Liver (tissue), 9 donors: ENCODE data around the gene PLXNA2. TPM values are rescaled to one million over a fixed set of nuclear protein-coding genes. Genes with fewer than 3 reads are reported as not detected.
A peak's percentile ranks its signal among the peaks of the same experiment; 100 is the strongest.

Experiments used
- DNase-seq: peaks from one replicate; pipeline ENCODE4 v3.0.0-alpha.2; 2017; ENCODE audit warnings: low spot score
- H3K27ac ChIP-seq, 2 donors: one replicate each; pipeline ENCODE4 v1.7.0; 2013; ENCODE audit warnings: inconsistent platforms in 2 of 2, low read length in 2 of 2, control low read depth in 1 of 2, low read depth in 1 of 2, mild to moderate bottlenecking in 1 of 2
- H3K27me3 ChIP-seq, 4 donors: one replicate each; pipeline versions ENCODE4 v1.6.1 to v1.7.0; 2013; ENCODE audit warnings: low read length in 3 of 4, inconsistent platforms in 1 of 4, mild to moderate bottlenecking in 1 of 4, moderate library complexity in 1 of 4; ENCODE audit not compliant: control insufficient read depth in 4 of 4, insufficient read depth in 4 of 4
- H3K36me3 ChIP-seq, 4 donors: one replicate each; pipeline versions ENCODE4 v1.6.1 to v1.7.0; 2013; ENCODE audit warnings: low read length in 3 of 4, mild to moderate bottlenecking in 3 of 4, low read depth in 1 of 4, moderate library complexity in 1 of 4; ENCODE audit not compliant: control insufficient read depth in 4 of 4, insufficient read depth in 3 of 4
- H3K4me1 ChIP-seq, 4 donors: one replicate each; pipeline versions ENCODE4 v1.6.1 to v1.7.0; 2013; ENCODE audit warnings: low read length in 3 of 4, mild to moderate bottlenecking in 3 of 4, moderate library complexity in 1 of 4; ENCODE audit not compliant: control insufficient read depth in 4 of 4, insufficient read depth in 4 of 4
- H3K4me3 ChIP-seq, 3 donors: one replicate each; pipeline versions ENCODE4 v1.6.1 to v1.7.0; 2013; ENCODE audit warnings: low read length in 3 of 3, control low read depth in 1 of 3, low read depth in 1 of 3, mild to moderate bottlenecking in 1 of 3
- H3K9ac ChIP-seq, 2 donors: one replicate each; pipeline ENCODE4 v1.7.0; 2013; ENCODE audit warnings: low read length in 2 of 2, mild to moderate bottlenecking in 2 of 2, moderate library complexity in 2 of 2, control low read depth in 1 of 2, low read depth in 1 of 2
- H3K9me3 ChIP-seq, 4 donors: one replicate each; pipeline versions ENCODE4 v1.6.1 to v1.7.0; 2013; ENCODE audit warnings: low read length in 3 of 4; ENCODE audit not compliant: control insufficient read depth in 4 of 4
- ATF3 ChIP-seq: IDR thresholded peaks from 2 replicates; pipeline ENCODE4 v1.6.1; 2016; ENCODE audit warnings: antibody characterized with exemption
- CTCF ChIP-seq: fragments of 150-350 bp; IDR thresholded peaks from 2 replicates; pipeline ENCODE4 v1.5.1; 2017; ENCODE audit warnings: improper control_type of control experiment, low read depth, low read length; ENCODE audit not compliant: missing input control
- EGR1 ChIP-seq, 2 donors: IDR thresholded peaks; 2 replicates each; pipeline ENCODE4 v1.6.1; 2016 to 2018; ENCODE audit warnings: antibody characterized with exemption in 2 of 2, low read depth in 2 of 2
- FOXA1 ChIP-seq: IDR thresholded peaks from 2 replicates; pipeline ENCODE4 v1.6.1; 2016; ENCODE audit warnings: antibody characterized with exemption
- FOXA2 ChIP-seq: IDR thresholded peaks from 2 replicates; pipeline ENCODE4 v1.6.1; 2016; ENCODE audit warnings: antibody characterized with exemption
- GABPA ChIP-seq, 2 donors: IDR thresholded peaks in 1 of 2; conservative IDR thresholded peaks in 1 of 2; 2 replicates each; pipeline ENCODE4 v1.6.1; 2016; ENCODE audit warnings: antibody characterized with exemption in 2 of 2, mild to moderate bottlenecking in 1 of 2, moderate library complexity in 1 of 2
- HNF4A ChIP-seq, 2 donors: conservative IDR thresholded peaks; 2 replicates each; pipeline ENCODE4 v1.6.1; 2016; ENCODE audit warnings: antibody characterized with exemption in 2 of 2, mild to moderate bottlenecking in 2 of 2
- HNF4G ChIP-seq: IDR thresholded peaks from 2 replicates; pipeline ENCODE4 v1.6.1; 2016; ENCODE audit warnings: antibody characterized with exemption
- JUND ChIP-seq, 2 donors: IDR thresholded peaks; 2 replicates each; pipeline ENCODE4 v1.6.1; 2016; ENCODE audit warnings: antibody characterized with exemption in 2 of 2
- NR2F2 ChIP-seq: IDR thresholded peaks from 2 replicates; pipeline ENCODE4 v1.6.1; 2016; ENCODE audit warnings: antibody characterized with exemption
- RAD21 ChIP-seq, 2 donors: IDR thresholded peaks; 2 replicates each; pipeline ENCODE4 v1.6.1; 2016; ENCODE audit warnings: antibody characterized with exemption in 2 of 2, mild to moderate bottlenecking in 2 of 2
- RXRA ChIP-seq, 2 donors: IDR thresholded peaks; 2 replicates each; pipeline ENCODE4 v1.6.1; 2017 to 2018; ENCODE audit warnings: antibody characterized with exemption in 2 of 2, mild to moderate bottlenecking in 1 of 2
- SP1 ChIP-seq: IDR thresholded peaks from 2 replicates; pipeline ENCODE4 v1.6.1; 2018; ENCODE audit warnings: antibody characterized with exemption, mild to moderate bottlenecking
- TAF1 ChIP-seq: conservative IDR thresholded peaks from 2 replicates; pipeline ENCODE4 v1.6.1; 2016; ENCODE audit warnings: antibody characterized with exemption, mild to moderate bottlenecking
- YY1 ChIP-seq: IDR thresholded peaks from 2 replicates; pipeline ENCODE4 v1.6.1; 2016; ENCODE audit warnings: antibody characterized with exemption, mild to moderate bottlenecking
- ZBTB33 ChIP-seq: IDR thresholded peaks from 2 replicates; pipeline ENCODE4 v1.6.1; 2016; ENCODE audit warnings: antibody characterized with exemption
- WGBS: extraction: QIAGEN DNeasy Blood & Tissue Kit; methylation state at CpG from one replicate; pipeline ENCODE4 v1.1.7; 2013; 5-methylcytosine and 5-hydroxymethylcytosine counted together
- polyA plus RNA-seq, 2 donors: library from polyadenylated mRNA; stranded (reverse) in 1 of 2; unstranded in 1 of 2; fragments of 200-250 nt in 1 of 2; fragments of >200 nt in 1 of 2; fragmentation: Nextera tagmentation in 1 of 2; extraction: Ambion mirVana in 1 of 2; gene quantifications; one replicate each; pipeline versions ENCODE4 v1.2.1 to v1.2.3, GENCODE V29; 2013 to 2015
- total RNA-seq, 2 donors: library from RNA; depleted of rRNA; stranded (reverse); fragments of >200 nt; gene quantifications; one replicate each; pipeline ENCODE4 v1.2.3, GENCODE V29; 2014
- TF ChIP-seq, protein P1 (sequence below): IDR thresholded peaks from 2 replicates; pipeline ENCODE4 v1.6.1; 2016; ENCODE audit warnings: antibody characterized with exemption
- TF ChIP-seq, protein P2 (sequence below): IDR thresholded peaks from 2 replicates; pipeline ENCODE4 v1.6.1; 2016; ENCODE audit warnings: antibody characterized with exemption, mild to moderate bottlenecking
- donor health status: healthy.
- donor health status: healthy.
- donor health status: healthy.
- donor health status: healthy.
- donor health status: healthy.

Gene PLXNA2
- total and polyA plus RNA-seq, 4 donors, result 1.8 to 9.2 (median 2.8) TPM

- no peak overlapping the region for H3K27ac ChIP-seq
- DNase-seq, result peak; percentile 89
- TF ChIP-seq, protein P1, sequence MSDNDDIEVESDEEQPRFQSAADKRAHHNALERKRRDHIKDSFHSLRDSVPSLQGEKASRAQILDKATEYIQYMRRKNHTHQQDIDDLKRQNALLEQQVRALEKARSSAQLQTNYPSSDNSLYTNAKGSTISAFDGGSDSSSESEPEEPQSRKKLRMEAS, result no peak
- TF ChIP-seq CTCF (peak; percentile 89), SP1 (no peak), RAD21 (IDR thresholded peaks at IDR 0.05) (peak; percentile 87 to 93), GABPA (IDR thresholded peaks at IDR 0.05 in 1 of 2, conservative IDR thresholded peaks at IDR 0.05 in 1 of 2) (no peak), FOXA1 (no peak), ZBTB33 (no peak), FOXA2 (no peak), NR2F2 (no peak), TAF1 (no peak), RXRA (IDR thresholded peaks at IDR 0.05) (peak in 1 of 2 donors; percentile 11), YY1 (no peak), EGR1 (IDR thresholded peaks at IDR 0.05; ENCODE audit: low read depth in 2 of 2) (no peak), ATF3 (no peak), JUND (IDR thresholded peaks at IDR 0.05) (no peak), HNF4A (conservative IDR thresholded peaks at IDR 0.05) (peak in 1 of 2 donors; percentile 16), HNF4G (no peak)
- TF ChIP-seq, protein P2, sequence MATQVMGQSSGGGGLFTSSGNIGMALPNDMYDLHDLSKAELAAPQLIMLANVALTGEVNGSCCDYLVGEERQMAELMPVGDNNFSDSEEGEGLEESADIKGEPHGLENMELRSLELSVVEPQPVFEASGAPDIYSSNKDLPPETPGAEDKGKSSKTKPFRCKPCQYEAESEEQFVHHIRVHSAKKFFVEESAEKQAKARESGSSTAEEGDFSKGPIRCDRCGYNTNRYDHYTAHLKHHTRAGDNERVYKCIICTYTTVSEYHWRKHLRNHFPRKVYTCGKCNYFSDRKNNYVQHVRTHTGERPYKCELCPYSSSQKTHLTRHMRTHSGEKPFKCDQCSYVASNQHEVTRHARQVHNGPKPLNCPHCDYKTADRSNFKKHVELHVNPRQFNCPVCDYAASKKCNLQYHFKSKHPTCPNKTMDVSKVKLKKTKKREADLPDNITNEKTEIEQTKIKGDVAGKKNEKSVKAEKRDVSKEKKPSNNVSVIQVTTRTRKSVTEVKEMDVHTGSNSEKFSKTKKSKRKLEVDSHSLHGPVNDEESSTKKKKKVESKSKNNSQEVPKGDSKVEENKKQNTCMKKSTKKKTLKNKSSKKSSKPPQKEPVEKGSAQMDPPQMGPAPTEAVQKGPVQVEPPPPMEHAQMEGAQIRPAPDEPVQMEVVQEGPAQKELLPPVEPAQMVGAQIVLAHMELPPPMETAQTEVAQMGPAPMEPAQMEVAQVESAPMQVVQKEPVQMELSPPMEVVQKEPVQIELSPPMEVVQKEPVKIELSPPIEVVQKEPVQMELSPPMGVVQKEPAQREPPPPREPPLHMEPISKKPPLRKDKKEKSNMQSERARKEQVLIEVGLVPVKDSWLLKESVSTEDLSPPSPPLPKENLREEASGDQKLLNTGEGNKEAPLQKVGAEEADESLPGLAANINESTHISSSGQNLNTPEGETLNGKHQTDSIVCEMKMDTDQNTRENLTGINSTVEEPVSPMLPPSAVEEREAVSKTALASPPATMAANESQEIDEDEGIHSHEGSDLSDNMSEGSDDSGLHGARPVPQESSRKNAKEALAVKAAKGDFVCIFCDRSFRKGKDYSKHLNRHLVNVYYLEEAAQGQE, result no peak
- no peaks in the 10 kb centered on the region for H3K27me3 ChIP-seq
- WGBS, result 29% methylated on average over 4 of the region's 4 CpGs
- H3K4me3 ChIP-seq, result no peak overlapping the region
- H3K4me1 ChIP-seq, result peaks cover 0 to 13% (median 2%) of the 10 kb centered on the region in 4 donors
- no peaks in the 10 kb centered on the region for H3K9me3 ChIP-seq
- no peak overlapping the region for H3K9ac ChIP-seq
- no peaks in the 10 kb centered on the region for H3K36me3 ChIP-seq
These were observed 111.8 kb downstream of the PLXNA2 start for GRCh38 chr1:208132287-208132882.
